Keratinocyte (primary cell): ENCODE measurements around the gene SLC9A4. TPM values are rescaled to one million over a fixed set of nuclear protein-coding genes. Genes with fewer than 3 reads are reported as not detected.

Source experiments
- DNase-seq: peaks from one replicate; pipeline ENCODE4 v3.0.0-alpha.2; 2011; ENCODE audit warnings: low read depth, missing footprints, low spot score
- FAIRE-seq: peaks from 2 replicates; lab custom pipeline; 2011; peaks lifted over from hg19 to GRCh38; lab: Jason Lieb, UNC
- H2AFZ ChIP-seq: 2 replicates; pipeline ENCODE4 v1.6.0; 2012; ENCODE audit warnings: low read length, control low read depth, inconsistent platforms; ENCODE audit not compliant: control insufficient read depth
- H3K27ac ChIP-seq: 2 replicates; pipeline ENCODE4 v1.5.1; 2011; ENCODE audit warnings: low read length; ENCODE audit not compliant: control insufficient read depth, insufficient read depth
- H3K27me3 ChIP-seq: 3 replicates; pipeline ENCODE4 v1.6.0; 2011; ENCODE audit warnings: low read length; ENCODE audit not compliant: control insufficient read depth, insufficient read depth; ENCODE audit errors: extremely low read depth
- H3K36me3 ChIP-seq, 2 experiments: 2 replicates in 1 of 2; 3 replicates in 1 of 2; pipeline ENCODE4 v1.5.1; 2011; ENCODE audit warnings: low read length in 2 of 2, mild to moderate bottlenecking in 1 of 2; ENCODE audit not compliant: control insufficient read depth in 2 of 2, insufficient read depth in 2 of 2; ENCODE audit errors: extremely low read depth in 1 of 2
- H3K4me1 ChIP-seq: 3 replicates; pipeline ENCODE4 v1.5.1; 2011; ENCODE audit warnings: low read length; ENCODE audit not compliant: control insufficient read depth, insufficient read depth; ENCODE audit errors: extremely low read depth
- H3K4me2 ChIP-seq: 3 replicates; pipeline ENCODE4 v1.6.0; 2011; ENCODE audit warnings: low read depth, low read length; ENCODE audit not compliant: control insufficient read depth, insufficient read depth; ENCODE audit errors: extremely low read depth
- H3K4me3 ChIP-seq, 3 experiments: fragments of 200-600 bp in 1 of 3; sonication (generic) in 1 of 3; 2 replicates in 2 of 3; 3 replicates in 1 of 3; pipeline ENCODE4 v1.5.1; 2011 to 2016; ENCODE audit warnings: low read length in 3 of 3, mild to moderate bottlenecking in 3 of 3, control low read depth in 2 of 3, inconsistent platforms in 1 of 3, low read depth in 1 of 3, mixed read lengths in 1 of 3, mixed run types in 1 of 3, moderate library complexity in 1 of 3; ENCODE audit not compliant: control insufficient read depth in 2 of 3, insufficient read depth in 2 of 3; ENCODE audit errors: extremely low read depth in 1 of 3
- H3K79me2 ChIP-seq: 2 replicates; pipeline ENCODE4 v1.6.0; 2012; ENCODE audit warnings: low read length; ENCODE audit not compliant: control insufficient read depth, insufficient read depth
- H3K9ac ChIP-seq: 3 replicates; pipeline ENCODE4 v1.6.0; 2011; ENCODE audit warnings: low read length; ENCODE audit not compliant: control insufficient read depth, insufficient read depth; ENCODE audit errors: extremely low read depth
- H3K9me1 ChIP-seq: 3 replicates; pipeline ENCODE4 v1.6.0; 2011; ENCODE audit warnings: low read length; ENCODE audit not compliant: control insufficient read depth, insufficient read depth; ENCODE audit errors: extremely low read depth
- H3K9me3 ChIP-seq: 2 replicates; pipeline ENCODE4 v1.5.1; 2012; ENCODE audit warnings: low read depth, low read length; ENCODE audit not compliant: control insufficient read depth
- H4K20me1 ChIP-seq: 3 replicates; pipeline ENCODE4 v1.6.0; 2011; ENCODE audit warnings: low read length; ENCODE audit not compliant: control insufficient read depth, insufficient read depth; ENCODE audit errors: extremely low read depth
- CTCF ChIP-seq, 3 experiments: IDR thresholded peaks in 1 of 3; conservative IDR thresholded peaks in 1 of 3; optimal IDR thresholded peaks in 1 of 3; 2 replicates in 2 of 3; 3 replicates in 1 of 3; pipeline versions ENCODE3 to v1.5.1; 2011; ENCODE audit warnings: low read length in 3 of 3, mild to moderate bottlenecking in 3 of 3, moderate library complexity in 2 of 3, control low read depth in 1 of 3, inconsistent platforms in 1 of 3; ENCODE audit not compliant: insufficient read depth in 2 of 3; ENCODE audit errors: extremely low read depth in 1 of 3
- EZH2 ChIP-seq: IDR thresholded peaks from one replicate; pipeline ENCODE4 v1.6.1; 2012; ENCODE audit warnings: inconsistent platforms, mild to moderate bottlenecking, low read length, moderate library complexity
- dilution Hi-C: fragments of 300-500 bp; cut with MboI; formaldehyde crosslinking; loops from one replicate; pipeline ENCODE4 v1.7.0; 2020; ENCODE audit warnings: low sequenced_read_pairs; ENCODE audit not compliant: extremely low pct_ligation_motif_present
- polyA plus RNA-seq, 5 experiments: library from polyadenylated mRNA; depleted of rRNA in 3 of 5; stranded (reverse) in 3 of 5; stranded (forward) in 1 of 5; unstranded in 1 of 5; fragments of >200 nt; gene quantifications; 1 replicate in 1 of 5; 2 replicates in 3 of 5; 3 replicates in 1 of 5; pipeline versions ENCODE4 v1.2.1 to v1.2.3, GENCODE V29; 2011 to 2012; ENCODE audit warnings: missing spikeins in 2 of 5, low read depth in 1 of 5, low replicate concordance in 1 of 5

Gene SLC9A4
- polyA plus RNA-seq, 1 donor (not counting 4 experiments of a cell fraction or from before 2014, with no cell fraction given) = not detected

GRCh38 chr2:102518170-102518569, 45.1 kb downstream of the SLC9A4 start:
- TF ChIP-seq EZH2 (no peak), CTCF (optimal IDR thresholded peaks at IDR 0.05 in 1 of 3, IDR thresholded peaks at IDR 0.05 in 1 of 3, conservative IDR thresholded peaks at IDR 0.05 in 1 of 3; ENCODE audit: extremely low read depth in 1 of 3, insufficient read depth in 2 of 3, low read length in 3 of 3) (no peak)
- Histone ChIP-seq H3K9me1 (no peaks in the 10 kb centered on the region), H3K79me2 (no peaks in the 10 kb centered on the region), H4K20me1 (no peaks in the 10 kb centered on the region), H3K4me2 (no peak overlapping the region), H3K36me3 (no peaks in the 10 kb centered on the region), H3K27me3 (no peaks in the 10 kb centered on the region), H3K4me1 (peaks cover 15% of the 10 kb centered on the region), H2AFZ (no peak overlapping the region), H3K9me3 (no peaks in the 10 kb centered on the region), H3K9ac (no peak overlapping the region), H3K27ac (no peak overlapping the region), H3K4me3 (no peak overlapping the region)
- dilution Hi-C loops = no loop called here
- DNase-seq = no peak
- FAIRE-seq = no peak

GRCh38 chr2:102520009-102520408, 47.0 kb downstream of the SLC9A4 start:
- FAIRE-seq = peak; percentile 26
- H3K27ac ChIP-seq = no peak overlapping the region
- no peaks in the 10 kb centered on the region for H3K36me3 ChIP-seq
- no peak overlapping the region for H3K9ac ChIP-seq
- H4K20me1 ChIP-seq = no peaks in the 10 kb centered on the region
- no peaks in the 10 kb centered on the region for H3K79me2 ChIP-seq
- H3K4me2 ChIP-seq = no peak overlapping the region
- no peaks in the 10 kb centered on the region for H3K9me3 ChIP-seq
- dilution Hi-C loops = no loop called here
- no peaks in the 10 kb centered on the region for H3K4me1 ChIP-seq
- no peak for DNase-seq
- H3K4me3 ChIP-seq = no peak overlapping the region
- TF ChIP-seq CTCF (optimal IDR thresholded peaks at IDR 0.05 in 1 of 3, IDR thresholded peaks at IDR 0.05 in 1 of 3, conservative IDR thresholded peaks at IDR 0.05 in 1 of 3; ENCODE audit: extremely low read depth in 1 of 3, insufficient read depth in 2 of 3, low read length in 3 of 3) (peak; percentile 75 to 87 (median 80)), EZH2 (no peak)
- no peak overlapping the region for H2AFZ ChIP-seq
- no peaks in the 10 kb centered on the region for H3K27me3 ChIP-seq
- no peaks in the 10 kb centered on the region for H3K9me1 ChIP-seq
